ENCODE results near the gene HNRNPA1L2.
"Not testable (repeated sequence)": the region's sequence is repeated elsewhere in the genome, so short reads cannot be mapped to it uniquely, and the experiment has no call there.

The HNRNPA1L2 gene

DNA sequence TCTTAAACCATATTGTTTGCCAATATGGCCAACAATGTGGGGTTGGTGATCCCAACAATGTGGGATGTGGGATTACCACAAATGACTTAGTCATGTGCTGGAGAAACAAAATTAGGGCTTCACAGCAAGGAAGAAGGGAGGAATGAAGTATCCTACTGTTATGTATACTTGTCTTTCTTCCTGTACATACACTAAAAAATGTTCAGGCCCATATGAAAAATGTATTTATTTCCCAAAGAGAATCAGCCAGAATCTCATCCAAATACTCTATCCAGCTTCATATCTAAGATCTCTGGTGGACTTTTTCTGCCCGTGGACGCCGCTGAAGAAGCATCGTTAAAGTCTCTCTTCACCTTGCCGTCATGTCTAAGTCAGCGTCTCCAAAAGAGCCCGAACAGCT, at the start of gene HNRNPA1L2:
TSS of gene HNRNPA1L2 (plus strand) at position 301 of the 400 bp plus-strand sequence. CDS start at position 363, 62 bp downstream.
- no peak within 1 kb of the TSS for H3K4me3 ChIP-seq
- DNase-seq (ENCODE audit: low spot score): no peak
- TF ChIP-seq, protein P1, sequence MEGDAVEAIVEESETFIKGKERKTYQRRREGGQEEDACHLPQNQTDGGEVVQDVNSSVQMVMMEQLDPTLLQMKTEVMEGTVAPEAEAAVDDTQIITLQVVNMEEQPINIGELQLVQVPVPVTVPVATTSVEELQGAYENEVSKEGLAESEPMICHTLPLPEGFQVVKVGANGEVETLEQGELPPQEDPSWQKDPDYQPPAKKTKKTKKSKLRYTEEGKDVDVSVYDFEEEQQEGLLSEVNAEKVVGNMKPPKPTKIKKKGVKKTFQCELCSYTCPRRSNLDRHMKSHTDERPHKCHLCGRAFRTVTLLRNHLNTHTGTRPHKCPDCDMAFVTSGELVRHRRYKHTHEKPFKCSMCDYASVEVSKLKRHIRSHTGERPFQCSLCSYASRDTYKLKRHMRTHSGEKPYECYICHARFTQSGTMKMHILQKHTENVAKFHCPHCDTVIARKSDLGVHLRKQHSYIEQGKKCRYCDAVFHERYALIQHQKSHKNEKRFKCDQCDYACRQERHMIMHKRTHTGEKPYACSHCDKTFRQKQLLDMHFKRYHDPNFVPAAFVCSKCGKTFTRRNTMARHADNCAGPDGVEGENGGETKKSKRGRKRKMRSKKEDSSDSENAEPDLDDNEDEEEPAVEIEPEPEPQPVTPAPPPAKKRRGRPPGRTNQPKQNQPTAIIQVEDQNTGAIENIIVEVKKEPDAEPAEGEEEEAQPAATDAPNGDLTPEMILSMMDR (IDR thresholded peaks at IDR 0.05): no peak
- no peak within 1 kb of the TSS for H3K27ac ChIP-seq

GRCh38 chr13:52593175-52593574, 49.1 kb upstream of the HNRNPA1L2 start:
- not testable (repeated sequence) for H3K27ac ChIP-seq; H3K4me3 ChIP-seq; DNase-seq (ENCODE audit: low spot score)

- DNase-seq (ENCODE audit: low spot score); H3K4me3 ChIP-seq; H3K27ac ChIP-seq: not testable (repeated sequence)
These were observed 48.4 kb upstream of the HNRNPA1L2 start for GRCh38 chr13:52593812-52594211.

DNA sequence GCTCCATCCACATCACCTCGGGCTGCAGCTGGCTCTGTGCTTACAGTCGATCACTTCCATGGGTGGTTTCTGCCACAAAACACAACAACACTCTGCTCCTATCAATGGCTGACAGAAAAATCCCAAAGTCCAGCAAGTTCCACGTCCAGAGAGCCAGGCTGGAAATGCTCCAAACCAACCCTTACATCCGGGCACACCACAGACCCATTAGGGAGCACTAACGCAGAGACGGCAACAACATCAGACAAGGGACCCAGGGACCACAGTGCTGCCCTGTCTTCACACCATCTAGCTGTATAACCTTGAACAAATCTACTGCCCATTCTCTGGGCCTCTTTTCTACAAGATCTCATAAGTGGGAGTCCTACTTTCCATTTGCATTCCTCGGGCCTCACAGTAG, 47.9 kb upstream of the HNRNPA1L2 start:
- not testable (repeated sequence) for DNase-seq (ENCODE audit: low spot score); H3K27ac ChIP-seq; H3K4me3 ChIP-seq

GRCh38 chr13:52597676-52598075, 44.6 kb upstream of the HNRNPA1L2 start:
- no peak for DNase-seq (ENCODE audit: low spot score)
- H3K27ac ChIP-seq: no peak overlapping the region
- TF ChIP-seq, protein P1 (IDR thresholded peaks at IDR 0.05): no peak
- no peak overlapping the region for H3K4me3 ChIP-seq

DNA sequence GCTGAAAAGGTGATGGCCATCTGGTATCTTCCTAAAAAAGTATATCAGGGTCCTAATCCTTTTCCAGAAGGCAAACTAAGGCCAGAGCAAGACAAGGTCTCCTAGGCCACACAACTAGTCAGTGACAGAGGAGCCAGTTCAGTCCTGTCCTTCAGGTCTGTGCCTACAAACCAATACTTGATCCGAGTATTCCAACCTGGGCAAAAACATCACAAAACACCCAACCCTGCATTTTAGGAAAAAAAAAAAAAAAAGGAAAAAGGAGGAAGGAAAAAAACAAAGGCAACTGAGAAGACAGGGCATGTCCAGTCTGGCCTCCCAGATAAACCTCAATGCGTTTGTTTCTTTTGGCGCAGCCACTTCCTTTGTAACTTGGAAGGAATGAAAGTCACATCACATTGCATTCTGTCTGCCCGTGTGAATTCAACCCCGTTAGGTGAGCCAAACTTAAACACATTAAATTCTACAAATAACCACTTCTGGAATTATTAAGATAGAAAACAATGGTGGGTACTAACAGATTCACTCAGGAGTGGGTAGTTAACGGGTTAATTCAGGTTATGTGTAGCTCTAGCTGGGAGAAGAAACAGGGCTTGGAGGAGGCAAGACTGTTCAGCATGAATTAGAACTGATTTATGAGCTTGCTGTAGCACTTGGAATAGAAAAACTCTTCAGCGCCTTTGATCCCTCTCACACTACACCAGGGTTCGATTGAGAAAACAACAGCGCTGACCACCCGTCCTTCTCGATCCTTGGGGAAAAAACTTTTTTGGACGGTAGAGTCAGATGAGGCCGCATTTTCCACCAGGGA, 43.0 kb upstream of the HNRNPA1L2 start:
- peak overlapping the region; percentile 76 for H3K4me3 ChIP-seq
- peak overlapping the region; percentile 17 to 83 for H3K27ac ChIP-seq
- no peak for DNase-seq (ENCODE audit: low spot score)
- TF ChIP-seq, protein P1 (IDR thresholded peaks at IDR 0.05): no peak

GRCh38 chr13:52599848-52600603, 42.2 kb upstream of the HNRNPA1L2 start:
- Histone ChIP-seq H3K4me3 (peak overlapping the region; percentile 76), H3K27ac (peak overlapping the region; percentile 17 to 83)
- TF ChIP-seq, protein P1 (IDR thresholded peaks at IDR 0.05): no peak
- DNase-seq (ENCODE audit: low spot score): peak; percentile 78

DNA sequence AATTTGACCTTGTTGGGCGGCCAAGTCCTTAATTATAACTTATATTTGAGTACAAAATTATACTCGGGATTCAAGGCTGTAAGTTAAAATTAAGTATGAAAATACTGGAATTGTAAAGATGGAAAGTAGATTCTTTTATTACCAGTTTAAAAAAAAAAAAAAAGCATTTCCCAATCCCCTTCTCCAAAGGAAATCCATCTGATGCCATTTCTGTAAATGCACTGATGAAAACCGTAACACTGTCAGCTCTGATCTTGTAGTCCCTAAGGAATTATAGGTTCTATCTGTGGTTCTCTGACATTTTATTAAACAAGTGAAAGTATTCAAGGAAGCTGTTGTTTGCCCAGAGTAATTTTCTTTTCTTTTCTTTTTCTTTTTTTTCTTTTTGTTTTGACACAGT, 41.6 kb upstream of the HNRNPA1L2 start:
- TF ChIP-seq, protein P1 (IDR thresholded peaks at IDR 0.05): no peak
- Histone ChIP-seq H3K27ac (peak overlapping the region in 1 of 2 donors; percentile 83), H3K4me3 (peak overlapping the region; percentile 76)
- no peak for DNase-seq (ENCODE audit: low spot score)

- not testable (repeated sequence) for H3K4me3 ChIP-seq; H3K27ac ChIP-seq; DNase-seq (ENCODE audit: low spot score)
These were observed 38.9 kb upstream of the HNRNPA1L2 start for GRCh38 chr13:52603316-52603715.

GRCh38 chr13:52606126-52606525, 36.1 kb upstream of the HNRNPA1L2 start:
- not testable (repeated sequence) for DNase-seq (ENCODE audit: low spot score); H3K4me3 ChIP-seq; H3K27ac ChIP-seq

DNA sequence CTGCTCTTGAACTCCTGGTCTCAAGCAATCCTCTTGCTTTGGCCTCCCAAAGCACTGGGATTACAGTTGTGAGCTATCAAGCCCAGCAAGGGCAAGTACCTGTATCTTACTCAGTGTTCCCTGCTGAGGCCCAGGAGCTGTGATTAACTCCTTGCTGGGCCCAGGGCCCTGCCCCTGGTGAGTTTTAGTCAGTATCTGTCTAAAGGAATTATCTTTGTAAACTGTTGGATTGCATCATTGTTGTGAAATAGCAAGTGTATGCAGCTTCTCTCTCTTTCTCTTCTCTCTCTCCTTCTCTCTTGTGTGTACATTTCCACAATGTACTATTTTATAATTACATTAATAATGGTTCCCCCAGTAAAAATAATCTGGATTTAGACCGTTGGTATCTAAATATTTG, 35.4 kb upstream of the HNRNPA1L2 start:
- not testable (repeated sequence) for H3K27ac ChIP-seq; DNase-seq (ENCODE audit: low spot score); H3K4me3 ChIP-seq

- not testable (repeated sequence) for H3K27ac ChIP-seq; DNase-seq (ENCODE audit: low spot score); H3K4me3 ChIP-seq
These were observed 34.0 kb upstream of the HNRNPA1L2 start for GRCh38 chr13:52608184-52608583.
